NB4 (cell line): ENCODE results near the gene ABCC4.
A peak's percentile ranks its signal among the peaks of the same experiment; 100 is the strongest.
"Not testable (repeated sequence)": the region's sequence is repeated elsewhere in the genome, so short reads cannot be mapped to it uniquely, and the experiment has no call there.

Source experiments
- DNase-seq: peaks from one replicate; pipeline ENCODE4 v3.0.0; 2010; ENCODE audit warnings: low read depth
- H3K4me3 ChIP-seq: one replicate; pipeline ENCODE4 v1.5.1; 2011; ENCODE audit warnings: mild to moderate bottlenecking, low read depth, low read length, moderate library complexity
- MAX ChIP-seq: IDR thresholded peaks from 2 replicates; pipeline ENCODE4 v1.6.1; 2011; ENCODE audit warnings: low read depth, low read length
- MYC ChIP-seq: IDR thresholded peaks from 2 replicates; pipeline ENCODE4 v1.6.1; 2011; ENCODE audit warnings: low read depth, low read length
- POLR2A ChIP-seq: IDR thresholded peaks from 2 replicates; pipeline ENCODE4 v1.6.1; 2011; ENCODE audit warnings: mild to moderate bottlenecking; ENCODE audit not compliant: insufficient read length; ENCODE audit errors: extremely low read depth
- TF ChIP-seq, protein P1 (sequence below): IDR thresholded peaks from one replicate; pipeline ENCODE4 v1.5.1; 2012; ENCODE audit warnings: low read depth, low read length

Gene ABCC4

DNA sequence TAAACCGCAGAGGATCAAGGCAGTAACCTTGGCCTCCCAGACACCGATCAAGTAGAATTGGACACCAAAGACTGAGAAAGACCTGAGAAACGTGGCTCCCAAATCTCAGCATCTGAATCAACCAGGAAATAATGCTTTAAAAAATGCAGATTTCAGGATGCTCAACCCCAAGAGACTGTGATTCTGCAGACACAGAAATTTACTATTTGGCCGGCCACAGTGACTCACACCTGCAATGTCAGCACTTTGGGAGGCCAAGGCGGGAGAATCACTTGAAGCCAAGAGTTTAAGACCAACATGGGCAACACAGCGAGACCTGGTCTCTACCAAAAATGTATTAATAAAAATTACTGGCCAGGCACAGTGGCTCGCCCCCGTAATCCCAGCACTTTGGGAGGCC is 6.2 kb downstream of the ABCC4 start:
- TF ChIP-seq POLR2A: no peak
- no peak for TF ChIP-seq MAX
- TF ChIP-seq MYC: no peak
- TF ChIP-seq, protein P1, sequence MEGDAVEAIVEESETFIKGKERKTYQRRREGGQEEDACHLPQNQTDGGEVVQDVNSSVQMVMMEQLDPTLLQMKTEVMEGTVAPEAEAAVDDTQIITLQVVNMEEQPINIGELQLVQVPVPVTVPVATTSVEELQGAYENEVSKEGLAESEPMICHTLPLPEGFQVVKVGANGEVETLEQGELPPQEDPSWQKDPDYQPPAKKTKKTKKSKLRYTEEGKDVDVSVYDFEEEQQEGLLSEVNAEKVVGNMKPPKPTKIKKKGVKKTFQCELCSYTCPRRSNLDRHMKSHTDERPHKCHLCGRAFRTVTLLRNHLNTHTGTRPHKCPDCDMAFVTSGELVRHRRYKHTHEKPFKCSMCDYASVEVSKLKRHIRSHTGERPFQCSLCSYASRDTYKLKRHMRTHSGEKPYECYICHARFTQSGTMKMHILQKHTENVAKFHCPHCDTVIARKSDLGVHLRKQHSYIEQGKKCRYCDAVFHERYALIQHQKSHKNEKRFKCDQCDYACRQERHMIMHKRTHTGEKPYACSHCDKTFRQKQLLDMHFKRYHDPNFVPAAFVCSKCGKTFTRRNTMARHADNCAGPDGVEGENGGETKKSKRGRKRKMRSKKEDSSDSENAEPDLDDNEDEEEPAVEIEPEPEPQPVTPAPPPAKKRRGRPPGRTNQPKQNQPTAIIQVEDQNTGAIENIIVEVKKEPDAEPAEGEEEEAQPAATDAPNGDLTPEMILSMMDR: no peak
- H3K4me3 ChIP-seq: no peak overlapping the region

DNA sequence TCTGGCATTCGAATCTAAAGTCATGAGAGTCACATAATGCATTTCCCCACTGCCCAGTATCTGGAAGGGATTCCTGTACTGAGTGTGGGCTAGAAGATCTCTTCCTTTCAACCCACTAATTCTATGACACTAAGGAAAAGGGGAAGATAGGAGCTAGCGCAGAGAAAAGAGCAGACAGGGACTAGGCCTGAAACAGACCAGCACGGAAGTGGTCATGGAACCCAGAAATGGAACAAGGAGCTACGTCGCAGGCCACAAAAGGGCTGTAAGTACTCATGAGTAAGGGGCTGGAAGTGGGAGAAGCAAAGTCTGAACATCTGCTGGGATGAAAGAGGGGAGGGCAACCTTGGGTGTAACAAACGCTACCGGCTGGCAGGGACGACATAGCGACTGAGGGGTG is 8.6 kb downstream of the ABCC4 start:
- no peak overlapping the region for H3K4me3 ChIP-seq
- TF ChIP-seq MAX (no peak), MYC (no peak), POLR2A (no peak)
- TF ChIP-seq, protein P1: no peak
- no peak for DNase-seq

More for the DNA sequence above, 6.2 kb downstream of the ABCC4 start:
- DNase-seq: no peak

DNA sequence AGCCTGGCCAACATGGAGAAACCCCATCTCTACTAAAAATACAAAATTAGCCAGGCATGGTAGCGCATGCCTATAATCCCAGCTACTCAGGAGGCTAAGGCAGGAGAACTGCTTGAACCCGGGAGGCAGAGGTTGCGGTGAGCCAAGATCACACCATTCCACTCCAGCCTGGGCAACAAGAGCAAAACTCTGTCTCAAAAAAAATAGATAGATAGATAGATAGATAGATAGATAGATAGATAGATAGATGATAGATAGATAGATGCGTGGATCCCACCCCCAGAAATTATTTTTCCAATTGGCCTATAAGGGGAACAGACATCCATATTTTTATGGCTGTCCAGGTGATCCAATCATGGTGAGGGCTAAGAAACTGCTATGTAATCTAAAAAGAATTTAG is 11.3 kb downstream of the ABCC4 start:
- not testable (repeated sequence) for DNase-seq, H3K4me3 ChIP-seq

GRCh38 chr13:95289020-95289444 is 12.2 kb downstream of the ABCC4 start:
- TF ChIP-seq POLR2A (no peak), MYC (no peak), MAX (no peak)
- DNase-seq: peak; percentile 21

DNA sequence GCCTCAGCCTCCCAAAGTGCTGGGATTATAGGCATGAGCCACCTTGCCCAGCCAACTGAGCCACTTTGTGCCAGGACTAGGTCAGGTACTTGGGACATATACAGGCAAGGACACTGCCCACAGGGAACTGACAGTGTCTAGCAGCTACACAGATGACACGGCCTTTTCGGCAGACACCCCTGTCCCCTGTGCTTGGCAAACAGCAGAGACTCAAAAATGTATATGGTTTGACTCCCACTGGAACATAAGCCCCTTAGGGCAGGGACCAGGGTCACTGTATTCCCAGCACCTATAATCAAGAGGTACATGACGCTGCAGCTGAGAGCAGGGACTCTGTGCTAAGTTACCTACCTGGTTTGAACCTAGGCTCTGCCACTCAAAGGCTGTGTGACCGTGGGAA is 16.8 kb downstream of the ABCC4 start:
- DNase-seq: no peak
- TF ChIP-seq, protein P1: no peak
- no peak for TF ChIP-seq POLR2A
- no peak for TF ChIP-seq MAX
- TF ChIP-seq MYC: no peak
- no peak overlapping the region for H3K4me3 ChIP-seq

More at GRCh38 chr13:95289020-95289444, 12.2 kb downstream of the ABCC4 start:
- H3K4me3 ChIP-seq: no peak overlapping the region

DNA sequence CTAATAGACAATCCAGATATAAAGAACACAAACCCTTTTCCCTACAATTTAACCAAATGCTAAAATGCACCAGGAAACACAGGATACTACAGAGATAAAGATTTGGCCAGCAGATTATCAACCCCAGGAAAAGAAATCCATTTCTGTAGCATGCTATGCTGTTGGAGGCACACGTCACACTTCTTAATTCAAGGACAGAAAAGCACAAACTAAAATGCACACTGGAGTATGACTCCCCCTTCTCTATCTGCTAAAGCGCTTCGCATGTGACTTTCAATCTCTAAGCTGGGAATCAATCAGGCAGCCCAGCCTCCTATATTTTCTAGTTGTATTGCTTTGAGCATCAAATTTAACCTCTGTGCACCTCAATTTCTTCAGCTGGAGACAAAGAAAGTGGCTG is 22.2 kb downstream of the ABCC4 start:
- TF ChIP-seq, protein P1: no peak
- TF ChIP-seq MAX: no peak
- TF ChIP-seq MYC: no peak
- TF ChIP-seq POLR2A: no peak
- no peak for DNase-seq
- no peak overlapping the region for H3K4me3 ChIP-seq

GRCh38 chr13:95276037-95276505 is 25.2 kb downstream of the ABCC4 start:
- TF ChIP-seq MAX (no peak), MYC (no peak), POLR2A (no peak)
- TF ChIP-seq, protein P1: no peak
- H3K4me3 ChIP-seq: no peak overlapping the region
- no peak for DNase-seq
